ENCODE measurements around the gene INHBE.
"Not testable (repeated sequence)": the region's sequence is repeated elsewhere in the genome, so short reads cannot be mapped to it uniquely, and the experiment has no call there.

Gene INHBE, protein sequence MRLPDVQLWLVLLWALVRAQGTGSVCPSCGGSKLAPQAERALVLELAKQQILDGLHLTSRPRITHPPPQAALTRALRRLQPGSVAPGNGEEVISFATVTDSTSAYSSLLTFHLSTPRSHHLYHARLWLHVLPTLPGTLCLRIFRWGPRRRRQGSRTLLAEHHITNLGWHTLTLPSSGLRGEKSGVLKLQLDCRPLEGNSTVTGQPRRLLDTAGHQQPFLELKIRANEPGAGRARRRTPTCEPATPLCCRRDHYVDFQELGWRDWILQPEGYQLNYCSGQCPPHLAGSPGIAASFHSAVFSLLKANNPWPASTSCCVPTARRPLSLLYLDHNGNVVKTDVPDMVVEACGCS

GRCh38 chr12:57454566-57455373, at the start of gene INHBE:
INHBE (plus strand) TSS chr12:57455307; CDS start chr12:57455537, 230 bp downstream.
- peak within 1 kb of the TSS; percentile 79 for H3K27ac Mint-ChIP-seq

DNA sequence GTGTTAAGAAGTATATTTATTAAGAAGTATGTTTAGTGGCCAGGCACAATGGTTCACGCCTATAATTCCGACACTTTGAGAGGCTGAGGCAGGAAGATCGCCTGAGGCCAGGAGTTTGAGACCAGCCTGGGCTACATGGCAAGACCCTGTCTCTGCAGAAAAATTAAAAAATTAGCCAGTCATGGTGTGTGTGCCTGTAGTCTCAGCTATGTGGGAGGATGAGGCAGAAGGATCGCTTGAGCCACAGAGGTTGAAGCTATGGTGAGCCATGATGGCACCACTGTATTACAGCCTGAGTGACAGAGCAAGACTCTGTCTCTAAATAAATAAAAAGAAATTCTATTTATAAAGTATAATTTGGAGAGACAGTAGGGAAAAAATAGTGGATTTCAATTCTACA, 44.6 kb upstream of the INHBE start:
- ATAC-seq (no peak), DNase-seq (ENCODE audit: low spot score in 2 of 2) (no peak)
- Mint-ChIP-seq H3K9me3 (no peaks in the 10 kb centered on the region), H3K4me3 (no peak overlapping the region), H3K36me3 (peaks cover 12% of the 10 kb centered on the region), H3K4me1 (peaks cover 9% of the 10 kb centered on the region), H3K27ac (no peak overlapping the region)

More at GRCh38 chr12:57454566-57455373, at the start of gene INHBE:
- DNase-seq (ENCODE audit: low spot score in 2 of 2): no peak
- Mint-ChIP-seq H3K4me3 (peak within 1 kb of the TSS; percentile 60), H3K4me1 (peaks cover 40% of the 10 kb centered on the region), H3K36me3 (no peaks in the 10 kb centered on the region), H3K9me3 (no peaks in the 10 kb centered on the region)
- ATAC-seq: no peak

GRCh38 chr12:57414160-57414559, 40.9 kb upstream of the INHBE start:
- H3K4me1 Mint-ChIP-seq: peaks cover 20% of the 10 kb centered on the region
- H3K27ac Mint-ChIP-seq; H3K9me3 Mint-ChIP-seq; H3K4me3 Mint-ChIP-seq; DNase-seq (ENCODE audit: low spot score in 2 of 2); ATAC-seq: not testable (repeated sequence)
- H3K36me3 Mint-ChIP-seq: peaks cover 20% of the 10 kb centered on the region

GRCh38 chr12:57415088-57415487, 40.0 kb upstream of the INHBE start:
- Mint-ChIP-seq H3K36me3 (peaks cover 20% of the 10 kb centered on the region), H3K27ac (no peak overlapping the region), H3K4me3 (no peak overlapping the region), H3K9me3 (no peaks in the 10 kb centered on the region), H3K4me1 (peaks cover 27% of the 10 kb centered on the region)
- DNase-seq (ENCODE audit: low spot score in 2 of 2) (no peak), ATAC-seq (no peak)

- no peaks in the 10 kb centered on the region for H3K9me3 Mint-ChIP-seq
These were observed 38.8 kb upstream of the INHBE start for GRCh38 chr12:57416039-57416996.

DNA sequence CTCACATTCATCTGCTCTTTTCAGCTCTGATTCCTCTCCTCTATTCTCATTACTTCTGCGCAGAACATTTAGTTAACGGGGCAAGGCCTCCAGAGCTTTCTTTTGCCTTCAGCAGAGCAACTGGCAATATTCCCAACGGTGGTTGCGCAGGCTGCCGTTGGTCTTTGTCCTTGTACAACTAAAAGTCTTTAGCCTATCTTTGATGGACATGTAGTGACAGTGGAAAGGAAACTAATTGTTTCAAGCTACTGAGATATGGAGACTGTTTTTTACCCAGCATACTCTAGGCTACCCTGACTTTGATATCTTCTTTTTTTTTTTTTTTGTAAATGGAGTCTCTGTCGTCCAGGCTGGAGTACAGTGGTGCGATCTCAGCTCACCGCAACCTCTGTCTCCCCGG, 36.9 kb upstream of the INHBE start:
- no peak overlapping the region for H3K27ac Mint-ChIP-seq
- peaks cover 33% of the 10 kb centered on the region for H3K4me1 Mint-ChIP-seq

More at GRCh38 chr12:57416039-57416996, 38.8 kb upstream of the INHBE start:
- Mint-ChIP-seq H3K4me3 (no peak overlapping the region), H3K36me3 (peaks cover 28% of the 10 kb centered on the region), H3K4me1 (peaks cover 33% of the 10 kb centered on the region), H3K27ac (peak overlapping the region; percentile 63)
- DNase-seq (ENCODE audit: low spot score in 2 of 2) (no peak), ATAC-seq (peak; percentile 54)

GRCh38 chr12:57419495-57419894, 35.6 kb upstream of the INHBE start:
- Mint-ChIP-seq H3K27ac (peak overlapping the region; percentile 10), H3K36me3 (peaks cover 50% of the 10 kb centered on the region), H3K4me3 (no peak overlapping the region), H3K9me3 (no peaks in the 10 kb centered on the region), H3K4me1 (peaks cover 33% of the 10 kb centered on the region)
- no peak for DNase-seq (ENCODE audit: low spot score in 2 of 2)
- ATAC-seq: no peak

More for the DNA sequence above, 36.9 kb upstream of the INHBE start:
- Mint-ChIP-seq H3K36me3 (peaks cover 37% of the 10 kb centered on the region), H3K9me3 (no peaks in the 10 kb centered on the region), H3K4me3 (no peak overlapping the region)
- ATAC-seq (no peak), DNase-seq (ENCODE audit: low spot score in 2 of 2) (no peak)

DNA sequence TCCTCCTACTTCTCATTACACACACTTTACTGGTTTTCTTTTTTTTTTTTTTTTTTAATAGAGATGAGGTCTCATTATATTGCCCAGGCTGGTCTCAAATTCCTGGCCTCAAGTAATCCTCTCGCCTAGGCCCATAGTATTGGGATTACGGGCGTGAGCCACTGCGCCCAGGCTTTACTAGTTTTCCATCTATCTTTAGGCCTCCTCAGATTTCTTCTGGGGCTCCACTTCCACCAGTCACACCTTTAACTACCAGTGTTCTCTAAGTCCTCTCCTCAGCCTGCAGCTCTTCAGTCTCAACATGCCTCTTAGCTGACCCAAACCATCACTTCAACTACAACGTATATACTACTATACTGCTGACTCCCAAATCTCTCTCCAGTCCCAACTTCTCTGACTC, 34.6 kb upstream of the INHBE start:
- ATAC-seq (no peak), DNase-seq (ENCODE audit: low spot score in 2 of 2) (no peak)
- peaks cover 29% of the 10 kb centered on the region for H3K4me1 Mint-ChIP-seq
- no peak overlapping the region for H3K4me3 Mint-ChIP-seq
- no peaks in the 10 kb centered on the region for H3K9me3 Mint-ChIP-seq
- H3K36me3 Mint-ChIP-seq: peaks cover 59% of the 10 kb centered on the region
- peak overlapping the region; percentile 10 for H3K27ac Mint-ChIP-seq

DNA sequence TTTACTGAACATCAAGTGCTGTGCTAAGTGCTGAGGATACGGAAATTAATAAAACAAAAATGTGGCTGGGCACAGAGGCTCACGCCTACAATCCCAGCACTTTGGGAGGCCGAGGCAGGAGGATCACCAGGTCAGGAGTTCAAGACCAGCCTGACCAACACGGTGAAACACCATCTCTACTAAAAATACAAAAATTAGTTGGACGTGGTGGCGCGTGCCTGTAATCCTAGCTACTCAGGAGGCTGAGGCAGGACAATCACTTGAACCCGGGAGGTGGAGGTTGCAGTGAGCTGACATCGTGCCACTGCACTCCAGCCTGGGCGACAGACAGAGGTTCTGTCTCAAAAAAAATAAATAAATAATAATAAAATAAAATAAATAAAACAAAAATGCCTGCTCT, 28.2 kb upstream of the INHBE start:
- not testable (repeated sequence) for H3K27ac Mint-ChIP-seq; H3K4me3 Mint-ChIP-seq; ATAC-seq; H3K9me3 Mint-ChIP-seq; DNase-seq (ENCODE audit: low spot score in 2 of 2)
- Mint-ChIP-seq H3K4me1 (peaks cover 29% of the 10 kb centered on the region), H3K36me3 (peaks cover 66% of the 10 kb centered on the region)

DNA sequence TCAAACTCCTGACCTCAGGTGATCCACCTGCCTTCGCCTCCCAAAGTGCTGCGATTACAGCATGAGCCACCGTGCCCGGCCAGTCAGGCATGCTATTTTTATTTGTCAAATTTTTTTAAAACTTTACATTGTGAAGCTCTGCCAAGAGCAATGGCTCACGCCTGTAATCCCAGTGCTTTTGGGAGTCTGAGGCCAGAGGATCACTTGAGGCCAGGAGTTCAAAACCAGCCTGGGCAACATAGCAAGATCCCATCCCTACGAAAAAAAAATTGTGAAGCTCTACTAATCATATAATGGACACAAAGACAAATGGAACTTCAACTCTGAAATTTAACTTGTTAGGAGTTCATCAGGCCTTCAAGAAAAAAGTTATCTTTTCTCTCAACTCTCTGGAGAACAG, 26.1 kb upstream of the INHBE start:
- Mint-ChIP-seq H3K9me3 (no peaks in the 10 kb centered on the region), H3K4me3 (peak overlapping the region; percentile 87), H3K36me3 (peaks cover 45% of the 10 kb centered on the region), H3K4me1 (peaks cover 29% of the 10 kb centered on the region), H3K27ac (peak overlapping the region; percentile 99)
- no peak for ATAC-seq
- DNase-seq (ENCODE audit: low spot score in 2 of 2): no peak

GRCh38 chr12:57429473-57430111, 25.5 kb upstream of the INHBE start:
- ATAC-seq (no peak), DNase-seq (ENCODE audit: low spot score in 2 of 2) (no peak)
- H3K4me3 Mint-ChIP-seq: peak overlapping the region; percentile 87
- H3K36me3 Mint-ChIP-seq: peaks cover 39% of the 10 kb centered on the region
- no peaks in the 10 kb centered on the region for H3K9me3 Mint-ChIP-seq
- peaks cover 29% of the 10 kb centered on the region for H3K4me1 Mint-ChIP-seq
- H3K27ac Mint-ChIP-seq: peak overlapping the region; percentile 99

- Mint-ChIP-seq H3K27ac (peak overlapping the region; percentile 99), H3K9me3 (no peaks in the 10 kb centered on the region), H3K4me3 (peak overlapping the region; percentile 87), H3K36me3 (peaks cover 32% of the 10 kb centered on the region), H3K4me1 (peaks cover 33% of the 10 kb centered on the region)
- DNase-seq (ENCODE audit: low spot score in 2 of 2) (peak in 1 of 2 donors; percentile 48), ATAC-seq (peak; percentile 80)
These were observed 24.8 kb upstream of the INHBE start for GRCh38 chr12:57430112-57430930.

GRCh38 chr12:57430931-57431566, 24.1 kb upstream of the INHBE start, which contains the start of gene R3HDM2:
R3HDM2 (minus strand) TSS chr12:57431043; CDS start chr12:57310428, 120,615 bp downstream.
- peak; percentile 86 to 95 for DNase-seq (ENCODE audit: low spot score in 2 of 2)
- Mint-ChIP-seq H3K36me3 (peaks cover 25% of the 10 kb centered on the region), H3K4me3 (peak within 1 kb of the TSS; percentile 87), H3K4me1 (peaks cover 37% of the 10 kb centered on the region), H3K27ac (peak within 1 kb of the TSS; percentile 99), H3K9me3 (no peaks in the 10 kb centered on the region)
- ATAC-seq: peak; percentile 95
